Medulla oblongata (tissue), 1 donor: ENCODE measurements around the gene TFB2M.

Experiments used
- DNase-seq: peaks from one replicate; pipeline ENCODE4 v3.0.0-alpha.2; 2015; ENCODE audit errors: extremely low spot score

The TFB2M gene

DNA sequence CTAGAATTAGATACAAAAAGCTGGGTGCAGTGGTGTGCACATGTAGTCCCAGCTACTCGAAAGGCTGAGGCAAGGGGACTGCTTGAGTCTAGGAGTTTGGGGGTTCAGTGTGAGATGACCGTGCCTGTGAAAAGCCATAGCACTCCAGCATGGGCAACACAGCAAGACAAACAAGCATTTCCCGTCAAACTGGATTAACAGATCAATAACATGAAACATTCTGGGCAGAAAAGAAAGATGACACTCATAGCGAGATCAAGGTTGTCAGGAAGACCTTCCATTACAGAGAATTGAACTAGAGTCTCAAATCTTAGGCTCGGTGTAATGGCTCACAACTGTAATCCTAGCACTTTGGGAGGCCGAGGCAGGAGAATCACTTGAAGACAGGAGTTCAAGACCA, 14.0 kb downstream of the TFB2M start:
- DNase-seq, result no peak

- no peak for DNase-seq
Observed at GRCh38 chr1:246550402-246550801, 15.7 kb downstream of the TFB2M start.

- no peak for DNase-seq
Observed at GRCh38 chr1:246549665-246550064, 16.4 kb downstream of the TFB2M start.

- DNase-seq, result no peak
Observed at GRCh38 chr1:246544001-246544400, 22.1 kb downstream of the TFB2M start.

GRCh38 chr1:246540738-246541491, 25.1 kb downstream of the TFB2M start:
- no peak for DNase-seq

- no peak for DNase-seq
Observed at GRCh38 chr1:246537887-246538286, 28.2 kb downstream of the TFB2M start.

DNA sequence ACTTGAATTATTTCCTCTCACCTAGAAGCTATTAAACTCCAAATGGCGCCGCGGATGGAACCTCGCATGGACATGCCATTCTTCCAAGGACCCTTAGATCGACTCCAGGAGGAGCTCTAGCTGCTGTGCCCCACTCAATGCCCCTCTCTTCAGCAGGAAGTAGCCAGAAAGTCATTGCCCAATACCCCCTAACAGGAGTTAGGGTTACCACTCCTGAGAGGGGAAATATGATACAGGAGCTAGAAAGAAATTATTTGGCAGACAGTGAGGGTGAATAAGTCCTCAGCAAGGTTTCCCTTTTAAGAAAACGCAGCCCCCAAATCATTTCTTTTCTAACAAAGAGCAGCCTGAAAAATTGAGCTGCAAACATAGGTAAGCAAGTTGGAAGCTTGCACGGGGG, 28.6 kb downstream of the TFB2M start:
- no peak for DNase-seq

- no peak for DNase-seq
Observed at GRCh38 chr1:246534114-246534513, 31.9 kb downstream of the TFB2M start.

DNA sequence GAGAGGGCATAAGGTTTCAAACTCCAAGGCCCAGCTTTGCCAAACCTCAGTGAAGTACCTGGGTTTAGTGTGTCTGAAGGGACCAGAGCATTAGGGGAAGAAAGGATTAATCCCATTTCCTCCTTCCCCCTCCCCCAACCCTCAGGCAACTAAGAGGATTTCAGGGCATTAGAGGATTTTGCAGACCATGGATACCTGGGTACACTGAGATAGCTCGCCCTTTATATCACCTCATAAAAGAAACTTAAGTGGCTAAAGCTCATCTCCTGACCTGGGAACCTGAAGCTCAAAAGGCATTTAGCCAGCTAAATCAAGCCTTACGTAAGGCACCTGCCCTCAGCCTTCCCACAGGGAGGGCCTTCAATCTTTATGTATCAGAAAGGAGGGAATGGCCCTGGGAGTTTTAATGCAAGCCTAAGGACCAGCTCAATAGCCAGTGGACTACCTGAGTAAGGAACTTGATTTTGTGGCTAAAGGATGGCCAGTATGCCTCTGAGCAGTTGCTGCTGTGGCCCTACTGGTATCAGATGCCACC, 32.6 kb downstream of the TFB2M start:
- no peak for DNase-seq

GRCh38 chr1:246532519-246532918, 33.5 kb downstream of the TFB2M start:
- no peak for DNase-seq

- no peak for DNase-seq
Observed at GRCh38 chr1:246530482-246530881, 35.6 kb downstream of the TFB2M start.

DNA sequence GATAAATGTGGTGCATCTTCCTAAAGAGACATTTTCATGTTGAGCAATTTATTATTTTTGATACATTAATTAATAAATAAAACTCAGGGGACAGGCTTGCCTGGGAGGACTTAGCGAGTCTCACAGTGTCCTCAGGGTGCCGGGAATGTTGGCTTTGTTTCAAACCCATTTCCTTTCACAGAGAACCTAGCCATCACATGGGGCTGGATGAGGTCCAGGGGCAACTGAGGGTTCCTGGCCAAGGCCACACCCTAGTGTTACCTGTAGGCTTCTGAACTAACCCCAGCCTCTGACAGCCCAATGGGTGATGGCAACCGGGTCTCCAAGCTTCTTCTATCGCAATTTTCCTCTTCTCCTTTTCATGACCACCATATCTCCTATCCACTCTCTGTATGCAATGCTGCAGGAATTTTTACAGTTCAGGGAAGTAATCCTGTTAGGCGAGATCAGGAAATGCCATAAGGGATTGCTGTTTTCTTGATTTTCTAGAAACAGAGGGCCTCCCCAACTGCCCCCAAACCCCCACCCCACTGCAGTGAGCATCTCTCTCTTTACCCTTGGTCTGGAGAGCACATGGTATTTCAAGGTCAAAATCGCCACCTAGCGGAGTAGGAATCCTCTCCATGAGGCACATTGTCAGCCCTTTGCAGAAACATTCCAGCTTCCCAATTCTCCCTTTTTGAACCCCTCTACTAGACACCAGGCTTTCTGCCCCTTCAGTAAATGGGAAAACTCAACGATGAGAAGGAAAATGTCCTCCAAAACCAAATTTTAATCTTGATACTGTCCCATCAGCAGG, 36.9 kb downstream of the TFB2M start:
- no peak for DNase-seq

DNA sequence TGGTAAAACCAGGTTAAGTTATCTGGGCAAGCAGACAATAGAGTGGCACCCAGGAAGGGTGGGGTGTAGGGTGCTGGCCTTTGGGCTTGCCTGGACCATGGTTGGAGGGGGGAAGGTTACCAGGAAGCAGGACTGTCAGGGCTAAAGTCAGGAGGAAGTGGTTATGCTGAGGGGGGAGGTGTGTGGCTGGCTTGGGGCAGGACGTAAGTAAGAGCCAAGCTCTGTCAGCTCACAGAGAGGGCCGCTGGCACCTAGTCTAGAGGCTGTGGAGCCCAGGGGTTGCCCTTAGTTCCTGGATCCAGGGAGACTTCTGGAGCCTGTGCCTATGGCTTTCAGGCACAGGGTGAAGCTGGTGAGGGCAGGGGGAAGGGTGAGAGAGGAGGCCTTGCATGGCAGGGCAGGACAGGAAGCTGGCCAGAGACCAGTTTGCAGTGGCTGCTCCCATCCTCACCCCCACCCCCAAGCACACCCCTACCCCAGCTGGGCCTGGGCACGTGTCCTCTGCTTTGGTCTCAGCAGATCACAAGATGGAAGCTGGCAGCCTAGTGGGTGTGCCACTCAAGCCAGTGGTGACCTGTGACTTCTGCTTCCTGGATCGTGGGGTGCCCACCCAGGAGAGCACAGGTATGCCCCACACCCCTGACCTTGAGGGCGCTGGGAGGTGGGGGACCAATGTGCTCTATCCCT, 38.5 kb downstream of the TFB2M start:
- no peak for DNase-seq

- DNase-seq, result no peak
Observed at GRCh38 chr1:246526915-246527314, 39.1 kb downstream of the TFB2M start.

- DNase-seq, result no peak
Observed at GRCh38 chr1:246526380-246526779, 39.7 kb downstream of the TFB2M start.

DNA sequence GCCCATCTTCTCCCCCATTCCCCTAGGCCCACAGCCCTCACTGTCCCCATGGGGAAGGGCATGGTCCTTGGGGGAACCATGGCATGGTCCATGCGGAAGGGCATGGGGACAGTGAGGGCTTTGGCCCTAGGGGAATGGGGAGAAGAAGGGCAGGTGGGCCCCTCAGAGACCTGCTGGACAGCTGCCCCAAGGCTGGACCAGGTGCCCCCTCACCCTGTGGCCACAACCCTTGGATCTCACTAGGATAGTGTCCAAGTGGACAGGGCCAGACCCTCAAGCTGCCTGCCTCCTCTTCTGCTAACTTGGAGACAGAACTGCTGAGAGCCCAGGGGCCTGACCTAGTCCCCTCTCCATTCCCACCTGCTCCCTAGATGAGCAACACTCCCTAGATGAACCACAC, 46.5 kb downstream of the TFB2M start:
- no peak for DNase-seq

DNA sequence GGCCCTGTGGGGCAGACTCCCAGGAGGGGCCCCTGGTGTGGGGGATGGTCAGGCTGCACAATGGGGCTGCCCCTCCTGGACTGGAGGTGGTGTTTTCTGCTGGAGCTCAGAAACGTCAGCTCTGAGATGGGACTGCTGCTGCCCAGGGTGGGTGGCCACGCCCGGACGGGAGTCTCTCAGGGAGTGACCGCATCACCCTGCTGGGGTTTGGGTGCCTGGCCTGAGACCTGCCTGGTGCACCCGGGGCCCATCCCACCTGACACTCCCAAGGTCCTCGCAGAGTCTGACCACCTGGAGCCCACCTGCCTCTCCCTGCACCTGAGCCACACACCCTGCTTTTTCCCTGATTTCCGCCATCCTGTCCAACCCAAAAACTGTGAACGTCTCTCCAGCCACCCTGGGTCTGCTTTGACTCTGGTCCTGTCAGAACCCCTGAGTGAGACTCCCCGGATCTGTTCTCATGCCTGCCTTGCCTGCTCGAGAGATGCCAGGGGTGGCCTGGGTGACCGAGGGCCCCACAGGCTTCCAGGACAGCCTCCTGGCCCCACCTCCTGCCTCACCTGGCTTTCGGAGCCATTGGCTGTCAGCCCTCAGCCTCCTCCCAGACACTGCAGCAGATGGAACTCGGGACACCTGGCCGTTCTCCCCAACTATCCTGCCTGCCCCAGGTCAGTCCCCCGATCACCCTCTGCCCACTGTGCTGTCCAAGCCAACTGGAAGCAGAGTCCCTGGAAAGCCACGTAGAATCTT, 47.4 kb downstream of the TFB2M start:
- DNase-seq, result no peak

DNA sequence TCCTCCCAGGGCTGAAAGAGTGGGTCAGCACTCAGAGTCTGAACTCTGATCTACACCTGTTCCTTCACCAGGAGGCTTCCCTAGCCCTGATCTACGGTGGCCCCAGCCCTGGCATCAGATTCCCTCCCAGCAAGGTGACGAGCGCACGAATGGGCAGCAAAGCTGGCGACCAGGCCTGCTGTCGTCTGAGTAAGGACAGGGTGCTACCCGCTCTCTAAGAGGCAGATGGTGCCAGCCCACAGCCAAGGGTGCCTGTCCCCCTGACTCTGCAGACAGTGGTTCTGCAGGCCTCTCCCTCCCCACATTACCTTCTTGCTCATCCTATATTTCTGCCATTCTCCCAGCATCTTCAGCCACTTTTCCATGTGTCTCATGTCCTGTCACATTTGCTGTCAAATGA, 48.7 kb downstream of the TFB2M start:
- no peak for DNase-seq

GRCh38 chr1:246516126-246516525, 49.9 kb downstream of the TFB2M start:
- DNase-seq, result no peak

GRCh38 chr1:246515390-246516005, 50.6 kb downstream of the TFB2M start:
- DNase-seq, result no peak

- DNase-seq, result no peak
Observed at GRCh38 chr1:246513619-246514343, 52.3 kb downstream of the TFB2M start.
